B cell (primary cell): ENCODE results near the gene CTRB1. TPM values are rescaled to one million over a fixed set of nuclear protein-coding genes. Genes with fewer than 3 reads are reported as not detected.

Source experiments
- ATAC-seq: fragments of 200-7000 bp; cut with Tn5 transposase; one replicate; pipeline ENCODE4 v1.10.0; 2021; ENCODE audit warnings: low read depth, mild to moderate bottlenecking, moderate number of reproducible peaks, moderate library complexity
- CTCF ChIA-PET: fragments of 350-600 bp; sonication (Branson Sonifier 250); formaldehyde crosslinking; loops from one replicate; lab custom pipeline; 2021; ENCODE audit warnings: antibody characterized with exemption, inconsistent platforms; lab: Charles Lee
- POLR2A ChIA-PET: fragments of 350-600 bp; sonication (Branson Sonifier 250); formaldehyde crosslinking; loops from one replicate; lab custom pipeline; 2021; ENCODE audit warnings: antibody characterized with exemption; lab: Charles Lee
- DNase-seq: peaks from one replicate; pipeline ENCODE4 v3.0.0; 2013
- H2AFZ ChIP-seq: 2 replicates; pipeline ENCODE4 v1.6.1; 2012; ENCODE audit warnings: mild to moderate bottlenecking, low read depth, low read length; ENCODE audit not compliant: insufficient read depth, poor library complexity, severe bottlenecking
- H3K27ac ChIP-seq, 2 donors: 1 replicate in 1 of 2; 2 replicates in 1 of 2; pipeline ENCODE4 v1.5.1; 2012 to 2013; ENCODE audit warnings: low read length in 2 of 2, mild to moderate bottlenecking in 2 of 2, moderate library complexity in 1 of 2
- H3K27me3 ChIP-seq, 4 experiments: fragments of 200-600 bp in 1 of 4; sonication (generic) in 1 of 4; replicated peaks in 1 of 4; 1 replicate in 2 of 4; 2 replicates in 2 of 4; pipeline versions ENCODE4 v1.6.1 to v1.7.0; 2013 to 2016; ENCODE audit warnings: low read length in 3 of 4, mild to moderate bottlenecking in 2 of 4, mixed read lengths in 1 of 4, moderate library complexity in 1 of 4; ENCODE audit not compliant: insufficient read depth in 4 of 4, control insufficient read depth in 3 of 4; ENCODE audit errors: control extremely low read depth in 1 of 4
- H3K36me3 ChIP-seq, 2 experiments: replicated peaks in 1 of 2; 1 replicate in 1 of 2; 2 replicates in 1 of 2; pipeline versions ENCODE4 v1.6.1 to v1.7.1; 2013; ENCODE audit warnings: low read length in 1 of 2; ENCODE audit not compliant: insufficient read depth in 2 of 2, control insufficient read depth in 1 of 2; ENCODE audit errors: control extremely low read depth in 1 of 2, extremely low read depth in 1 of 2
- H3K4me1 ChIP-seq, 2 donors: fragments of 200-600 bp in 1 of 2; sonication (generic) in 1 of 2; 1 replicate in 1 of 2; 2 replicates in 1 of 2; pipeline versions ENCODE4 v1.5.1 to v1.6.1; 2013 to 2017; ENCODE audit warnings: low read length in 2 of 2; ENCODE audit not compliant: control insufficient read depth in 2 of 2, insufficient read depth in 2 of 2
- H3K4me2 ChIP-seq: replicated peaks from 2 replicates; pipeline ENCODE3; 2012; ENCODE audit warnings: mild to moderate bottlenecking, low read depth, low read length; ENCODE audit not compliant: poor library complexity, severe bottlenecking
- H3K4me3 ChIP-seq, 5 experiments: fragments of 200-600 bp in 1 of 5; sonication (generic) in 1 of 5; 1 replicate in 3 of 5; 2 replicates in 2 of 5; pipeline versions ENCODE4 v1.5.1 to v1.7.0; 2011 to 2016; ENCODE audit warnings: low read length in 4 of 5, mild to moderate bottlenecking in 4 of 5, low read depth in 2 of 5, control low read depth in 1 of 5, moderate library complexity in 1 of 5; ENCODE audit not compliant: insufficient read depth in 1 of 5; ENCODE audit errors: control extremely low read depth in 1 of 5, extremely low read depth in 1 of 5
- H3K79me2 ChIP-seq: fragments of 200-600 bp; sonication (generic); one replicate; pipeline ENCODE4 v1.6.0; 2016; ENCODE audit warnings: low read length; ENCODE audit not compliant: control insufficient read depth, insufficient read depth
- H3K9ac ChIP-seq: fragments of 200-600 bp; sonication (generic); 2 replicates; pipeline ENCODE4 v1.6.1; 2017; ENCODE audit warnings: mild to moderate bottlenecking, low read length, moderate library complexity
- H3K9me3 ChIP-seq, 3 donors: one replicate each; pipeline versions ENCODE4 v1.6.1 to v1.7.1; 2013; ENCODE audit warnings: low read length in 2 of 3; ENCODE audit not compliant: control insufficient read depth in 2 of 3, insufficient read depth in 1 of 3; ENCODE audit errors: control extremely low read depth in 1 of 3
- H4K20me1 ChIP-seq: 2 replicates; pipeline ENCODE4 v1.6.0; 2012; ENCODE audit warnings: mild to moderate bottlenecking, low read length; ENCODE audit not compliant: insufficient read depth, control insufficient read depth, poor library complexity, severe bottlenecking
- H3K27ac Mint-ChIP-seq: one replicate; pipeline ENCODE4 v1.8.0; 2021; ENCODE audit warnings: mixed read lengths
- H3K27me3 Mint-ChIP-seq: one replicate; pipeline ENCODE4 v1.8.0; 2021; ENCODE audit warnings: mixed read lengths
- H3K4me1 Mint-ChIP-seq: one replicate; pipeline ENCODE4 v1.8.0; 2021; ENCODE audit warnings: mixed read lengths
- H3K4me3 Mint-ChIP-seq: one replicate; pipeline ENCODE4 v1.8.0; 2021; ENCODE audit warnings: mixed read lengths
- H3K9me3 Mint-ChIP-seq: one replicate; pipeline ENCODE4 v1.8.0; 2022; ENCODE audit warnings: mixed read lengths; ENCODE audit not compliant: insufficient read depth
- EZH2 ChIP-seq: IDR thresholded peaks from 2 replicates; pipeline ENCODE4 v1.6.1; 2012; ENCODE audit warnings: borderline replicate concordance, low read depth, mild to moderate bottlenecking, moderate library complexity, low read length; ENCODE audit not compliant: insufficient read depth, poor library complexity, severe bottlenecking
- WGBS: methylation state at CpG from one replicate; pipeline ENCODE4 v1.1.5; 2013; ENCODE audit warnings: missing lambda C conversion rate; ENCODE audit not compliant: insufficient coverage; 5-methylcytosine and 5-hydroxymethylcytosine counted together
- intact Hi-C: fragments of 100-400 bp; cut with micrococcal nuclease; formaldehyde crosslinking; loops from one replicate; pipeline ENCODE4 v1.10.0; 2022
- polyA plus RNA-seq: library from polyadenylated mRNA; depleted of rRNA; stranded (reverse); fragments of >200 nt; gene quantifications from 2 replicates; pipeline ENCODE4 v1.2.3, GENCODE V29; 2012
- total RNA-seq, 2 donors: library from RNA; stranded (reverse); fragments of 120-200 nt in 1 of 2; gene quantifications; 1 replicate in 1 of 2; 2 replicates in 1 of 2; pipeline versions ENCODE4 v1.2.3 to v1.2.4, GENCODE V29; 2013 to 2022
- TF ChIP-seq, protein P1 (sequence below): fragments of 200-600 bp; IDR thresholded peaks from one replicate; pipeline ENCODE4 v1.8.0; 2022; ENCODE audit warnings: antibody characterized with exemption, mild to moderate bottlenecking

CTRB1 gene
- total and polyA plus RNA-seq, 2 donors (not counting 1 experiment from before 2014, with no cell fraction given): not detected

DNA sequence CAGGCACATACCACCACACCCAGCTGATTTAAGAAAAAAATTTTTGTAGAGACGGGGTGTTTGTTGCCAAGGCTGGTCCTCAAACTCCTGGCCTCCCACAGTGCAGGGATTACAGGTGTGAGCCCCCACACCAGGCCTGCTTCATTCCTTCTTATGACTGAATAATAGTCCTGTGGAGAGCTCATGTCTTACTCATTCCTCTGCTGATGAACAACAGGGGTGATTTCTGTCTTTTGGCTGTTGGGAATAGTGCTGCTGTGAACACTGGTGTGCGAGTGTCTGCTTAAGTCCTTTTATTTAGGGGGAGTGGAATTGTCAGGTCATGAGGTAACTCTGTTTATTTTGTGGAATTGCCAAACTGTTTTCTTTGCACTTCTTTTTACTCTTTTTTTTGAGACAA, 2.7 kb upstream of the CTRB1 start:
- intact Hi-C loops: no loop called here
- H2AFZ ChIP-seq: no peak overlapping the region
- H3K4me3 Mint-ChIP-seq: no peak overlapping the region
- H3K36me3 ChIP-seq: no peaks in the 10 kb centered on the region
- WGBS: 100% methylated on average over 1 of the region's 2 CpGs
- ChIA-PET CTCF (interaction anchor here (1.1 to 1.5 kb wide), 3 partner anchors 15 to 19 kb away, joined by 3 to 4 read pairs (median 4); no protein-coding TSS in a partner anchor), POLR2A (no interaction called here)
- H3K9me3 Mint-ChIP-seq: no peaks in the 10 kb centered on the region
- no peak for TF ChIP-seq EZH2
- TF ChIP-seq, protein P1, sequence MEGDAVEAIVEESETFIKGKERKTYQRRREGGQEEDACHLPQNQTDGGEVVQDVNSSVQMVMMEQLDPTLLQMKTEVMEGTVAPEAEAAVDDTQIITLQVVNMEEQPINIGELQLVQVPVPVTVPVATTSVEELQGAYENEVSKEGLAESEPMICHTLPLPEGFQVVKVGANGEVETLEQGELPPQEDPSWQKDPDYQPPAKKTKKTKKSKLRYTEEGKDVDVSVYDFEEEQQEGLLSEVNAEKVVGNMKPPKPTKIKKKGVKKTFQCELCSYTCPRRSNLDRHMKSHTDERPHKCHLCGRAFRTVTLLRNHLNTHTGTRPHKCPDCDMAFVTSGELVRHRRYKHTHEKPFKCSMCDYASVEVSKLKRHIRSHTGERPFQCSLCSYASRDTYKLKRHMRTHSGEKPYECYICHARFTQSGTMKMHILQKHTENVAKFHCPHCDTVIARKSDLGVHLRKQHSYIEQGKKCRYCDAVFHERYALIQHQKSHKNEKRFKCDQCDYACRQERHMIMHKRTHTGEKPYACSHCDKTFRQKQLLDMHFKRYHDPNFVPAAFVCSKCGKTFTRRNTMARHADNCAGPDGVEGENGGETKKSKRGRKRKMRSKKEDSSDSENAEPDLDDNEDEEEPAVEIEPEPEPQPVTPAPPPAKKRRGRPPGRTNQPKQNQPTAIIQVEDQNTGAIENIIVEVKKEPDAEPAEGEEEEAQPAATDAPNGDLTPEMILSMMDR: no peak
- no peak overlapping the region for H3K4me2 ChIP-seq
- H3K4me3 ChIP-seq: no peak overlapping the region
- H3K27me3 Mint-ChIP-seq: peaks cover 11% of the 10 kb centered on the region
- peaks cover 0 to 14% (median 0%) of the 10 kb centered on the region in 4 experiments for H3K27me3 ChIP-seq
- H3K4me1 Mint-ChIP-seq: peaks cover 13% of the 10 kb centered on the region
- H3K27ac ChIP-seq: no peak overlapping the region
- H3K9me3 ChIP-seq: no peaks in the 10 kb centered on the region
- no peak overlapping the region for H3K9ac ChIP-seq
- H3K4me1 ChIP-seq: no peaks in the 10 kb centered on the region
- no peaks in the 10 kb centered on the region for H4K20me1 ChIP-seq
- no peak for DNase-seq
- H3K27ac Mint-ChIP-seq: no peak overlapping the region
- no peaks in the 10 kb centered on the region for H3K79me2 ChIP-seq
- no peak for ATAC-seq

DNA sequence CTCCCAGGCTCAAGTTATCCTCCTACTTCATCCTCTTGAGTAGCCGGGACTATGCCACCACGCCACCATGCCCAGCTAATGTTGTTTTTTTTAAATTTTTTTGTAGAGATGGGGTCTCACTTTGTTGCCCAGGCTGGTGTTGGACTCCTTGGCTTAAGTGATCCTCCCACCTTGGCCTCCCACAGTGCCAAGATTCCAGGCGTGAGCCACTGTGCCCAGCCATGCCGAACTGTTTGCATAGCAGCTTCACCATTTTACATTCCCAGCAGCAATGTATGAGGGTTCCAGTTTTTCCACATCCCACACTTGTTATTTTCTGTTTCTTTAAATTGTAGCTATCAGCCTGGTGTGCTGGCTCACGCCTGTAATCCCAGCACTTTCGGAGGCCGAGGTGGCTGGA, 2.2 kb upstream of the CTRB1 start:
- intact Hi-C loops: no loop called here
- H3K79me2 ChIP-seq: no peaks in the 10 kb centered on the region
- CTCF ChIA-PET: interaction anchor here (1.1 to 1.5 kb wide), 3 partner anchors 15 to 20 kb away, joined by 3 to 4 read pairs (median 4); no protein-coding TSS in a partner anchor
- no peaks in the 10 kb centered on the region for H3K36me3 ChIP-seq
- Mint-ChIP-seq H3K4me1 (peaks cover 13% of the 10 kb centered on the region), H3K27me3 (peaks cover 11% of the 10 kb centered on the region), H3K27ac (peak overlapping the region; percentile 10), H3K9me3 (no peaks in the 10 kb centered on the region), H3K4me3 (no peak overlapping the region)
- POLR2A ChIA-PET: no interaction called here
- no peaks in the 10 kb centered on the region for H3K4me1 ChIP-seq
- TF ChIP-seq, protein P1: no peak
- TF ChIP-seq EZH2: no peak
- H2AFZ ChIP-seq: no peak overlapping the region
- 75% methylated on average over 5 of the region's 7 CpGs for whole genome bisulfite sequencing
- no peaks in the 10 kb centered on the region for H4K20me1 ChIP-seq
- peaks cover 0 to 14% (median 0%) of the 10 kb centered on the region in 4 experiments for H3K27me3 ChIP-seq
- H3K9me3 ChIP-seq: no peaks in the 10 kb centered on the region
- no peak for DNase-seq
- ATAC-seq: no peak
- no peak overlapping the region for H3K27ac ChIP-seq
- no peak overlapping the region for H3K9ac ChIP-seq
- H3K4me3 ChIP-seq: no peak overlapping the region
- no peak overlapping the region for H3K4me2 ChIP-seq
